Esophagus muscularis mucosa (tissue), 4 donors: Measurements from ENCODE around the gene MEIOB.

Experiments
- CTCF ChIP-seq, 3 experiments: fragments of 200-600 bp in 2 of 3; fragments of 450-650 bp in 1 of 3; sonication (generic) in 2 of 3; IDR thresholded peaks; one replicate each; pipeline ENCODE4 v1.5.1; 2017 to 2019; ENCODE audit warnings: antibody characterized with exemption in 3 of 3, mild to moderate bottlenecking in 2 of 3, moderate library complexity in 1 of 3
- EP300 ChIP-seq: sonication (generic); formaldehyde crosslinking; IDR thresholded peaks from one replicate; pipeline ENCODE4 v1.6.1; 2017; ENCODE audit warnings: antibody characterized with exemption
- POLR2A ChIP-seq: fragments of 450-650 bp; IDR thresholded peaks from one replicate; pipeline ENCODE4 v1.6.1; 2017; ENCODE audit warnings: antibody characterized with exemption, moderate library complexity, mild to moderate bottlenecking, low read depth
- POLR2AphosphoS5 ChIP-seq, 2 donors: sonication (generic); formaldehyde crosslinking; IDR thresholded peaks; one replicate each; pipeline ENCODE4 v1.6.1; 2017; ENCODE audit warnings: antibody characterized with exemption in 2 of 2

DNA sequence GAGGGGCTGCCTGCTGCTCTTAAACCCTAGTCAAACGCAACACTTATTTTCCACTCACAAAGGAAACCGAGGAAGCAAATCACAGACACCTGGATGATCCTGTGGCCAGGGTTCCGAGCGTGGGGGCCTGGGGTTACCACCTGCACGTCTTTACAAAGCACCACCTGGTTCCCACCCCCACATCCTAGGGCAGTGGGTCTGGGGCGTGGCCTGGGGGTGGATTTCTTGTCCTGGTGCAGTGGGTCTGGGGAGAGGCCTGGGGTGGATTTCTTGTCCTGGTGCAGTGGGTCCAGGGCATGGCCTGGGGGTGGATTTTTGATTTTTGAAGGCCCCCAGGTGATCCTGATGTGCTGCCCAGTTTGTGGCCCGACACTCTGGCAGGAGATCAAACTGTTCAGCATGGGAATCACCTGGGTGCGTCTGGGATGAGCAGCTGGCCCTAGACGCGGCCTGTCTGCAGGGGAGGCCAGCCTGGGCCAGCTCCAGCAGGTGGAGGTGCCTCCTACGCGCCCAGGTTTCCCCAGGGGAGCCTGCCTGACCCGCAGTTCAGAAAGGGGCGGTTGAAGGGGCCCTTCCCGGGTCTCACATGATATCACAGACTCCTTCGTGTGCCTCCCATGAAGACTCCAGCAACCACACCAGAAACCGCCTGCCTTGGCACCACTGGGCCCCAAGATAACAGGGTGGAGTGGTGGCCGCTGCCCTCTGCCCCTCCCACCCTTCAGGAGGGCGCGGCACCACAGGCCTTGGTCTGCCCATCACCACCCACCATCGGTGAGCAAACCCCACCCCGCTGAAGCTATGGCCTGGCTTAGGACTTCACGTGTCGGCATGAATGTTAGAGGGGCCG, 51.6 kb downstream of the MEIOB start:
- TF ChIP-seq POLR2A = no peak
- no peak for TF ChIP-seq CTCF (IDR thresholded peaks at IDR 0.05)
- no peak for TF ChIP-seq POLR2AphosphoS5 (IDR thresholded peaks at IDR 0.05)
- TF ChIP-seq EP300 = no peak
